DND-41 (cell line): ENCODE results near the gene RHBDD3.

Source experiments
- ATAC-seq: fragments of 200-7000 bp; cut with Tn5 transposase; 3 replicates; pipeline ENCODE4 v1.9.1; 2021; ENCODE audit warnings: low read depth; ENCODE audit not compliant: insufficient read depth
- DNase-seq: peaks from one replicate; pipeline ENCODE4 v3.0.0-alpha.2; 2020
- H2AFZ ChIP-seq: 2 replicates; pipeline ENCODE4 v1.6.0; 2012; ENCODE audit warnings: low read depth, low read length
- H3K27ac ChIP-seq: 2 replicates; pipeline ENCODE4 v1.5.1; 2012; ENCODE audit warnings: low read length, inconsistent platforms
- H3K27me3 ChIP-seq: fragments of 200-600 bp; sonication (generic); 2 replicates; pipeline ENCODE4 v1.6.0; 2012; ENCODE audit warnings: low read length, mild to moderate bottlenecking, inconsistent platforms; ENCODE audit not compliant: insufficient read depth, poor library complexity
- H3K36me3 ChIP-seq: 2 replicates; pipeline ENCODE4 v1.5.1; 2012; ENCODE audit warnings: low read length, inconsistent platforms; ENCODE audit not compliant: insufficient read depth
- H3K4me1 ChIP-seq: 2 replicates; pipeline ENCODE4 v1.5.1; 2012; ENCODE audit warnings: mild to moderate bottlenecking, low read length; ENCODE audit not compliant: insufficient read depth
- H3K4me2 ChIP-seq: 2 replicates; pipeline ENCODE4 v1.6.0; 2012; ENCODE audit warnings: mild to moderate bottlenecking, moderate library complexity, low read length, inconsistent platforms; ENCODE audit not compliant: insufficient read depth
- H3K4me3 ChIP-seq, 2 experiments: fragments of 200-600 bp in 1 of 2; shearing (Covaris generic) in 1 of 2; 2 replicates each; pipeline ENCODE4 v1.5.1; 2012 to 2016; ENCODE audit warnings: inconsistent platforms in 2 of 2, low read length in 2 of 2, mild to moderate bottlenecking in 2 of 2, low read depth in 1 of 2, moderate library complexity in 1 of 2
- H3K79me2 ChIP-seq: 2 replicates; pipeline ENCODE4 v1.6.0; 2012; ENCODE audit warnings: low read length, inconsistent platforms; ENCODE audit not compliant: insufficient read depth
- H3K9ac ChIP-seq: 2 replicates; pipeline ENCODE4 v1.6.0; 2012; ENCODE audit warnings: low read depth, mild to moderate bottlenecking, inconsistent platforms, low read length, moderate library complexity
- H3K9me3 ChIP-seq: 2 replicates; pipeline ENCODE4 v1.5.1; 2012; ENCODE audit warnings: low read length, moderate library complexity, mild to moderate bottlenecking, inconsistent platforms; ENCODE audit not compliant: insufficient read depth, severe bottlenecking
- H4K20me1 ChIP-seq: 2 replicates; pipeline ENCODE4 v1.6.0; 2012; ENCODE audit warnings: low read length; ENCODE audit not compliant: insufficient read depth
- CTCF ChIP-seq: IDR thresholded peaks from 2 replicates; pipeline ENCODE4 v1.5.1; 2012; ENCODE audit warnings: borderline replicate concordance, low read length, moderate library complexity, mild to moderate bottlenecking; ENCODE audit not compliant: poor library complexity, severe bottlenecking; ENCODE audit errors: extremely low read depth
- EZH2 ChIP-seq: IDR thresholded peaks from 3 replicates; pipeline ENCODE4 v1.6.1; 2012; ENCODE audit warnings: borderline replicate concordance, low read depth, mild to moderate bottlenecking, moderate library complexity, low read length, inconsistent platforms; ENCODE audit not compliant: severe bottlenecking

RHBDD3 gene

GRCh38 chr22:29300467-29300806 is 32.7 kb upstream of the RHBDD3 start:
- Histone ChIP-seq H3K4me1 (no peaks in the 10 kb centered on the region), H3K9me3 (no peaks in the 10 kb centered on the region), H3K36me3 (peaks cover 53% of the 10 kb centered on the region), H2AFZ (no peak overlapping the region), H3K4me2 (no peak overlapping the region), H3K27ac (no peak overlapping the region), H3K9ac (no peak overlapping the region), H4K20me1 (peaks cover 53% of the 10 kb centered on the region), H3K4me3 (no peak overlapping the region), H3K79me2 (peaks cover 2% of the 10 kb centered on the region; the same call in 1 of the 2 replicates), H3K27me3 (no peaks in the 10 kb centered on the region)
- DNase-seq (no peak), ATAC-seq (no peak)
- TF ChIP-seq CTCF: no peak
- no peak for TF ChIP-seq EZH2

GRCh38 chr22:29299136-29299900 is 31.5 kb upstream of the RHBDD3 start:
- H3K27ac ChIP-seq: no peak overlapping the region
- TF ChIP-seq CTCF (no peak), EZH2 (no peak)
- DNase-seq (no peak), ATAC-seq (no peak)
- H3K9me3 ChIP-seq: no peaks in the 10 kb centered on the region
- H3K27me3 ChIP-seq: no peaks in the 10 kb centered on the region
- no peaks in the 10 kb centered on the region for H3K4me1 ChIP-seq
- peaks cover 64% of the 10 kb centered on the region for H3K36me3 ChIP-seq
- no peak overlapping the region for H3K9ac ChIP-seq
- H3K4me2 ChIP-seq: no peak overlapping the region
- peaks cover 2% of the 10 kb centered on the region; the same call in 1 of the 2 replicates for H3K79me2 ChIP-seq
- peaks cover 49% of the 10 kb centered on the region for H4K20me1 ChIP-seq
- H3K4me3 ChIP-seq: no peak overlapping the region
- H2AFZ ChIP-seq: no peak overlapping the region

- Histone ChIP-seq H3K9me3 (no peaks in the 10 kb centered on the region), H4K20me1 (peaks cover 49% of the 10 kb centered on the region), H2AFZ (no peak overlapping the region), H3K4me2 (no peak overlapping the region), H3K36me3 (peaks cover 70% of the 10 kb centered on the region), H3K27ac (no peak overlapping the region), H3K9ac (no peak overlapping the region), H3K27me3 (no peaks in the 10 kb centered on the region), H3K4me3 (no peak overlapping the region), H3K4me1 (no peaks in the 10 kb centered on the region), H3K79me2 (peaks cover 2% of the 10 kb centered on the region; the same call in 1 of the 2 replicates)
- TF ChIP-seq CTCF: no peak
- no peak for TF ChIP-seq EZH2
- no peak for DNase-seq
- no peak for ATAC-seq
Measured at GRCh38 chr22:29298641-29299040, 30.9 kb upstream of the RHBDD3 start.

DNA sequence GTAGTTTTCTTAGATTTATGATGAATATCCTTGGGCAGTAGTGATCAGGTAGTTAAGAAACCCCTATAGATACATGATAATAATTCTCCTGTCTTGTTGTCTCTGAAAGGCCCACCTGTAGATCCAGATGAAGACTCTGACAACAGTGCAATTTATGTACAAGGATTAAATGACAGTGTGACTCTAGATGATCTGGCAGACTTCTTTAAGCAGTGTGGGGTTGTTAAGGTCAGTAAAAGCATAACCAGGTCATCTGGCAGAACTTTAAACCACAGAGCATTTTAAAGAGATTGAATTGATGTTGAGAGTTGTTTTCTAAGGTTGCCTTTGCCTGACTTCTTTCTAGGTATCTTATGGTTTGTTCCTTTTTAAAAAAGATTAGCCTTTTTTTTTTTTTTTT is 24.6 kb upstream of the RHBDD3 start:
- H3K9me3 ChIP-seq: no peaks in the 10 kb centered on the region
- no peak overlapping the region for H3K4me2 ChIP-seq
- peaks cover 61% of the 10 kb centered on the region for H4K20me1 ChIP-seq
- DNase-seq: no peak
- peaks cover 100% of the 10 kb centered on the region for H3K36me3 ChIP-seq
- no peaks in the 10 kb centered on the region for H3K27me3 ChIP-seq
- no peak overlapping the region for H2AFZ ChIP-seq
- no peak for TF ChIP-seq EZH2
- TF ChIP-seq CTCF: no peak
- no peak overlapping the region for H3K9ac ChIP-seq
- peaks cover 55% of the 10 kb centered on the region for H3K79me2 ChIP-seq
- no peaks in the 10 kb centered on the region for H3K4me1 ChIP-seq
- H3K4me3 ChIP-seq: no peak overlapping the region
- no peak overlapping the region for H3K27ac ChIP-seq
- no peak for ATAC-seq
